Sigmoid colon (tissue), 3 donors: ENCODE measurements around the gene DYDC2.

Experiments
- CTCF ChIP-seq, 4 experiments: fragments of 450-650 bp in 3 of 4; fragments of 200-600 bp in 1 of 4; IDR thresholded peaks; one replicate each; pipeline ENCODE4 v1.5.1; 2016 to 2019; ENCODE audit warnings: antibody characterized with exemption in 4 of 4, mild to moderate bottlenecking in 3 of 4, moderate library complexity in 2 of 4
- POLR2A ChIP-seq, 2 donors: fragments of 450-650 bp; IDR thresholded peaks; one replicate each; pipeline ENCODE4 v1.6.1; 2016; ENCODE audit warnings: antibody characterized with exemption in 2 of 2, mild to moderate bottlenecking in 2 of 2, moderate library complexity in 2 of 2

- TF ChIP-seq CTCF (IDR thresholded peaks at IDR 0.05) (no peak), POLR2A (IDR thresholded peaks at IDR 0.05) (no peak)
These were observed 33.9 kb upstream of the DYDC2 start for GRCh38 chr10:80322711-80323110.
